A673 (cell line): Measurements from ENCODE around the gene SPSB3.

Experiments
- CTCF ChIP-seq: fragments of 300-800, 200-600 bp; sonication (generic); conservative IDR thresholded peaks from 2 replicates; pipeline ENCODE4 v1.5.1; 2017; ENCODE audit warnings: low read depth, mild to moderate bottlenecking, antibody characterized with exemption, low read length, moderate library complexity, mixed read lengths
- EZH2 ChIP-seq: fragments of 200-600 bp; sonication (generic); IDR thresholded peaks from 2 replicates; pipeline ENCODE4 v1.6.1; 2017; ENCODE audit warnings: borderline replicate concordance, low read depth, mild to moderate bottlenecking, mixed read lengths, antibody characterized with exemption, low read length; ENCODE audit not compliant: poor library complexity, severe bottlenecking

- TF ChIP-seq CTCF (peak; percentile 45; the same call in 1 of the 2 replicates), EZH2 (no peak)
These were observed 18.6 kb downstream of the SPSB3 start for GRCh38 chr16:1763521-1764511.
